Midbrain (tissue), 1 donor: Measurements from ENCODE around the gene NAB2.

Experiments used
- DNase-seq: peaks from one replicate; lab custom pipeline; 2025; lab: John Stamatoyannopoulos, UW

The NAB2 gene

GRCh38 chr12:57093415-57094207 is 4.7 kb downstream of the NAB2 start:
- DNase-seq: no peak

GRCh38 chr12:57094208-57095160 is 5.6 kb downstream of the NAB2 start:
- no peak for DNase-seq

DNA sequence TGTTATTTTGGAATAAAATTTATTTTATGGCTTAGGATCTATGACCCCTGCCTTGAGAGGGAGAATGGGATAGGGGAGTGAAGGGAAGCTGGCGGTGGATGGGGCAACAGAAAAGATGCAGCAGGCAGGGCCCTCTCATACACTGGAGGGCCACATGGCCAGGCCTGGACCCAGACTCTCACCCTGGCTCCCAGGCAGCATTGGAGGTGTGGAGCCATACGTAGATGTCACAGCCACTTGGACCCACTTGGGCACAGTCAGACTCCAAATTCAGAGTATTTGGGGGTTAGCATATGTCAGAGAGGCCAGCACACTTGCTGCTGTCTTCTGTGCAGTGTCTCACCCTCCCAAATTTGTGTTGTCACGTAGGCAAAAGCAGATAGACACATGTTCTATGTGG is 6.5 kb downstream of the NAB2 start:
- no peak for DNase-seq

- no peak for DNase-seq
These were observed 7.2 kb downstream of the NAB2 start for GRCh38 chr12:57096099-57096572.

- DNase-seq: no peak
These were observed 8.0 kb downstream of the NAB2 start for GRCh38 chr12:57096748-57097553.

- no peak for DNase-seq
These were observed 8.6 kb downstream of the NAB2 start for GRCh38 chr12:57097554-57097835.

GRCh38 chr12:57098546-57098945 is 9.6 kb downstream of the NAB2 start:
- no peak for DNase-seq

GRCh38 chr12:57099047-57099714 is 10.3 kb downstream of the NAB2 start:
- DNase-seq: no peak

- no peak for DNase-seq
These were observed 10.9 kb downstream of the NAB2 start for GRCh38 chr12:57099766-57100165.

GRCh38 chr12:57101892-57102695 is 13.2 kb downstream of the NAB2 start:
- no peak for DNase-seq

DNA sequence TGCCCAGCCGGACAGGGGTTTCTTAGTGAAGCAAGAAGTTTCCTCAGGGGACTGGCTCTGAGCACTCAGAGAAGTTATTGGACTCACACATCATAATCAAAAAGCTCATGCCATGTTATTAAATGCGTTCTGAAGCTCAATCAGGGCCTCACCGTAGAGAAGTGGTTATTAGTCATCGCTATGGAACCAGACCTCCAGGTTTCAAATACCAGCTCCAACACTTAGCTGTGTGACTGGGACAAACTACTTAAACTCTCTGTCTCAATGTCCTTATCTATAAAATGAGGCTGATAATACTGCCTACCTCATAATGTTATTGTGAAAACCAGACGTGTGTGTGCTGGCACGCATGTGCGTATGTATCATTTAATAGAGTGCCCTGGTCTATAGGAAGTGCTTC is 14.9 kb downstream of the NAB2 start:
- no peak for DNase-seq

GRCh38 chr12:57104292-57104910 is 15.5 kb downstream of the NAB2 start:
- no peak for DNase-seq

GRCh38 chr12:57105011-57105753 is 16.3 kb downstream of the NAB2 start:
- DNase-seq: no peak

GRCh38 chr12:57106021-57106708 is 17.3 kb downstream of the NAB2 start:
- DNase-seq: no peak

GRCh38 chr12:57107456-57108155 is 18.7 kb downstream of the NAB2 start:
- DNase-seq: no peak

- no peak for DNase-seq
These were observed 20.5 kb downstream of the NAB2 start for GRCh38 chr12:57109207-57110103.
